LNCaP clone FGC (cell line): ENCODE data around the gene MAP7.

Experiments used
- DNase-seq: peaks from one replicate; pipeline ENCODE4 v3.0.0-alpha.2; 2011; ENCODE audit warnings: low read depth
- H3K4me3 ChIP-seq: 2 replicates; pipeline ENCODE4 v1.5.1; 2011; ENCODE audit warnings: mild to moderate bottlenecking, low read depth, low read length, control low read depth
- TF ChIP-seq, protein P1 (sequence below): IDR thresholded peaks from 2 replicates; pipeline ENCODE4 v1.5.1; 2012; ENCODE audit warnings: mild to moderate bottlenecking; ENCODE audit not compliant: control insufficient read depth, insufficient read depth; ENCODE audit errors: extremely low read depth

Gene MAP7

DNA sequence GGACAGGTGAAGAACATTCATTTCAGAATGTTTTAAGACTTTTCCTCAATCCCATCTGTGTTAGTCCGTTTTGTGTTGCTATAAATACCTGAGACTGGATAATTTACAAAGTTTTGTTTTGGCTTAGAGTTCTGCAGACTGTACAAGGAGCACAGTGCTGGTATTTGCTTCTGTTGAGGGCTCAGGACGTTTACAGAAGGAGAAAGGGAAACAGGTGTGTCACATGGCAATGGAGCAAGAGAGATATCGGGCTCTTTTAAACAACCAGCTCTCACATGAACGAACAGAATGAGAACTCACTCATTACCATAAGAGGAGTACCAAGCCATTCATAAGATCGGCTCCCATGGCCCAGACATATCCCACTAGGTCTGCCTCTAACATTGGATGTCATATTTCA lies 16.7 kb downstream of the MAP7 start:
- no peak for DNase-seq
- TF ChIP-seq, protein P1, sequence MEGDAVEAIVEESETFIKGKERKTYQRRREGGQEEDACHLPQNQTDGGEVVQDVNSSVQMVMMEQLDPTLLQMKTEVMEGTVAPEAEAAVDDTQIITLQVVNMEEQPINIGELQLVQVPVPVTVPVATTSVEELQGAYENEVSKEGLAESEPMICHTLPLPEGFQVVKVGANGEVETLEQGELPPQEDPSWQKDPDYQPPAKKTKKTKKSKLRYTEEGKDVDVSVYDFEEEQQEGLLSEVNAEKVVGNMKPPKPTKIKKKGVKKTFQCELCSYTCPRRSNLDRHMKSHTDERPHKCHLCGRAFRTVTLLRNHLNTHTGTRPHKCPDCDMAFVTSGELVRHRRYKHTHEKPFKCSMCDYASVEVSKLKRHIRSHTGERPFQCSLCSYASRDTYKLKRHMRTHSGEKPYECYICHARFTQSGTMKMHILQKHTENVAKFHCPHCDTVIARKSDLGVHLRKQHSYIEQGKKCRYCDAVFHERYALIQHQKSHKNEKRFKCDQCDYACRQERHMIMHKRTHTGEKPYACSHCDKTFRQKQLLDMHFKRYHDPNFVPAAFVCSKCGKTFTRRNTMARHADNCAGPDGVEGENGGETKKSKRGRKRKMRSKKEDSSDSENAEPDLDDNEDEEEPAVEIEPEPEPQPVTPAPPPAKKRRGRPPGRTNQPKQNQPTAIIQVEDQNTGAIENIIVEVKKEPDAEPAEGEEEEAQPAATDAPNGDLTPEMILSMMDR: no peak
- H3K4me3 ChIP-seq: no peak overlapping the region

DNA sequence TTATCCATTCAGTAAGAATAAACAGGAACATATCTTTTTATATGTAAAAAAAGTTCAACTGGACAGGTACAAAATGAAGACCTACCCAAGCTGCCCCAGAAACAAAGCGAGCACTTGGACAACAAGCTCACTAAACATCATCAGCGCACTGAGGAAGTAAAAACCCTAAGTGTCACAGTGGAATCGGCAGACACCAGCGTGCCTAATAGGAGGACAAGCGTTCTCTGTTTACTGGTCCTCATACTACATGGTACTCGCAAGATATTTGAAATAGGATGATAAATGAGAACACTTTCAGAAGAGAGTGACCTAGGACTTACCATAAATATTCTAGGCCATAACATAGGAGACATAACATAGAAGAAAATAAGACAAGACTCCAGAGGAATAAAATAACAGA lies 18.2 kb downstream of the MAP7 start:
- DNase-seq: no peak
- TF ChIP-seq, protein P1: no peak
- no peak overlapping the region for H3K4me3 ChIP-seq

DNA sequence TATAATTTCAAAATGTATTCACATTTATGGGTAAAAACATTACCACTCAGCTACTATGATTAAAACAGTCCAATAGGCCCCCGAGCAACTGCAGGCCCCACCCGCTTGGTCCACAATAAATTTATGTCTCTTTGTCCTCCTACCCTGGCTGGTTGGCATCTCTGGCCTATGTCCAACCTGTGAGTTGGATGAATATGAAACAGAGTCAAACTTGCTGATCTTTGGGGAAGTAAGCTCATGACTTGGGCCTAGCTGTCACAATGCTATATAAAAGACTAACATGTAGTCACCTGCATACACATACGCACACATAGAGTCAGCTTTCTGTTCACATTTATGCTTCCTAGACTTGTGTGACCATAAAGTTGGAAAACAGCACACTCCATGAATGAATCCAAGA lies 20.5 kb downstream of the MAP7 start:
- DNase-seq: no peak
- no peak overlapping the region for H3K4me3 ChIP-seq
- TF ChIP-seq, protein P1: no peak

DNA sequence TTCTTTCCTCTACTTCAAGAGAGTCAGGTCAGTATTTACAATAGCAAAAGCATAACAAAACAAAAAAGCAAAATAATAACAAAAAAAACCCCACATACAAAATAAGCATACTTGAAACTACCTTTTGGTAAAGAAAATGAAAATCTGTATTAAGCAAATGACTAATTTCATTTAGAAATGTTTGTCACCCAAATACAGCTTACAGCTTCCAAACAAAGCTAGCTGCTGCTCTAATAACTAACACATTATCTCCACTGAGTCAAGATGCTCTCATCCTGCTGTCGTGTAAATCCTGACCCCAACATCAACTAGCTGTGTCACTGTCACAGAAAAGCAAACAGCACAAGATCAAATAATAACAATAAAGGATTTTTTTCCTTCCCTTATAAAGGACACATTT lies 21.7 kb downstream of the MAP7 start:
- H3K4me3 ChIP-seq: no peak overlapping the region
- no peak for DNase-seq
- TF ChIP-seq, protein P1: no peak

DNA sequence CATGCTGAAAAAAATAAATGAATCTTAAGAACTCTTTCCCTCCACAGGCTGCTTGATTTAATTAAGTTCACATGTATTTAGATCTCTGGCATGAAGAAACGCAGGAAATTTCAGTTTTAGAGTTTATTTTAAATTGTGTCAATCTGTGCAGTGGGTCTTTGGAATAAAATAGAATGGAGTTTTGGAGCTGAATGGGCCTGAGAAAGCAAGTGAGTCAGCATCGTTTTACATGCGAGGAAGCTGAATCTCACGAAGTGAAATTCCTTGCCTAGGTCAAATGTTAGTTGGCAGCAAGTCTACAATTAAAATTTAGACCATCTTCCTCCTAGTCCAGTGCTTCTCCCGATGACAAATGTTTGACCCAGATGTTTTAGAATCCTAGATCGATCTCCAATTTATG lies 22.4 kb downstream of the MAP7 start:
- TF ChIP-seq, protein P1: no peak
- H3K4me3 ChIP-seq: no peak overlapping the region
- no peak for DNase-seq

DNA sequence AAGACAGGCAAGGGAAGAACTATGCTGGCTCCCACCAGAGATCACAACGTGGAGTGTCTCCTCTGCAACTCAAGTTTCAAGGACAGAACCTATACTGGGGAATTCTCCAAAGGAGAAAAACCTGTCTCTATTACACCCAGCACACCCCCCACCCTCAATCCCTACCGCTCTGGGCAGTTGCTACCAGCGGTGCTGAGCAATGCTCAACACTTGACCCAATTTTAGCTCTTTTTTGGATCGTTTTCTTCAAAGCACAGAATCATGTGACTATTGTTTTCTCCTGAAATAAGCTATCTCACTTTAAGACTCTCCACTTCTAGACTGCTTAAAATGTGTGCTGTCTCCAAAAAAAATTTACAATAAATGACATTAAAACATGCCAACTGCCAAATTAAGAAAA lies 23.3 kb downstream of the MAP7 start:
- TF ChIP-seq, protein P1: no peak
- DNase-seq: no peak
- H3K4me3 ChIP-seq: no peak overlapping the region

DNA sequence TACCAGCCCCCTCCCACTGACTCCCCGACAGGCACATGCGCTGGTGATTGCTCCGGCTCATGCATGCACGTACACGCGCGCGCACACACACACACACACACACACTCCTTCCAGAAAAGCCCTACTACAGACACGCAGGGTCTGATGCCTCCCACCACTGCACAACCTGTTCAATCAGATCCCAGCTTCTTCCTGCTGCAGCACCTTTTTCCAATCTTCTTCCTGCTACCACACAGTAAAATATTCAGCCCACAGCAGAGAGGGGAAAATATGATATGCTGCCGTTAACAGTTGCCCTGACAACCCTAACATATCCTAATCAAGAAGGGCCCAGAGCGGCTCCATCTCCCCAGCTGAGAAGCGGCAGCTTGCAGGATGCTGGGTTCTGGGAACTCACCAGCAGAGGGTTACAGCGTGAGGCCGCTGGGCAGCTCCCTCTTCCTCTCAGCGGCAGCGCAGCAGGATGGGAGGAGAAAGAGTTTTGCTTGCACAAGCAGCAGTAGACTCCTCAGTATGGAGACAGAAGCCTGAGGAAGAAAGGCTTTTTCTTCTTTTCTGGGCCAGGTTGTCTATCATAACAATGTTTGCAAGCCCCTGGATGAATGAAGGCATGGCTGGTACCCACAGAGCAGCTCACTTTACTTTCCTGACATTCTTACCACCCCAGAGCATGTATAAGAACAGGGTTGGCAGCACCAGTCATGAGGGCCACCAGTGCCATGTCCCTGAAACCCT lies 23.9 kb downstream of the MAP7 start:
- TF ChIP-seq, protein P1: no peak
- no peak for DNase-seq

More for the DNA sequence above, 23.9 kb downstream of the MAP7 start:
- H3K4me3 ChIP-seq: no peak overlapping the region
